Thyroid gland (tissue), 4 donors: ENCODE data around the gene SDCCAG8.

ENCODE experiments used
- CTCF ChIP-seq, 6 experiments: fragments of 200-600 bp in 3 of 6; fragments of 450-650 bp in 3 of 6; sonication (generic) in 3 of 6; IDR thresholded peaks; one replicate each; pipeline ENCODE4 v1.5.1; 2016 to 2019; ENCODE audit warnings: antibody characterized with exemption in 6 of 6, mild to moderate bottlenecking in 2 of 6, inconsistent platforms in 1 of 6, moderate library complexity in 1 of 6
- POLR2A ChIP-seq, 2 donors: fragments of 450-650 bp; IDR thresholded peaks; one replicate each; pipeline ENCODE4 v1.6.1; 2017; ENCODE audit warnings: antibody characterized with exemption in 2 of 2, mild to moderate bottlenecking in 2 of 2, moderate library complexity in 1 of 2

DNA sequence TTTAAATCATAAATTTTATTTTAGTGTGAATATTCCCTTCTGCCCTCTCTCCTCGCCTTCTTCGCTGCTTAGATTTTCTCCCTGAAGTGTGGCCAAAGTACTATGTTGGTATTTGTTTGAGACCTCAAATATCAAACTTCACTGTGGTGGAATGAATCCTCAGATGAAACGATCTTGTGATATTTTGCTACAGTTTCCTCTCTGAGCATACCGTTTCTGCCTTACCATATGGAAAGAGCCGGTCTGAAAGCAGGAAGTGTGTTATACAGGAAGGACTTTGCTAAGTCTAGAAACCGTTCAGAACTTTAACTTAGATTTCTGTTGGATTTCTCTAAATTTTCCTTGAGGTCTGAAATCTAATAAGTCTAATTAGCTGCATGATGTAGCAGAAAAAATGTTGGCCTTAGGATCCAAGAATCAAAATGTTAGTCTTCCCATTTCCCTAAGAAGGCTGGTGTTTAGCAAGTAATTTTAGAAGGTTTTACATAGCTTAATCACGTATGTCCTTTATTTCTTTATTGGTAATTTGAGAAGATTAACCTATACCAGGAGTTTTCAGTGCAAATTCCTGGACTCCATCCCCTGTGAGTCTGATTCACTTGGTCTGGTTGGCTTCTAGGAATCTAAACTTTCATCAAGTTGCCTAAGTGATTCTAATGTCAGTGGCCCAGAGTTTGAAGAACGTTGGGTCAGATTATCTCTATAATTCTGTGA is 30.7 kb downstream of the SDCCAG8 start:
- TF ChIP-seq CTCF (IDR thresholded peaks at IDR 0.05) (no peak), POLR2A (IDR thresholded peaks at IDR 0.05) (no peak)
